Activated naive CD4-positive, alpha-beta T cell treated with anti-CD3 and anti-CD28 coated beads, Interleukin-2, amount 50 U/mL, for 72 hours (primary cell): ENCODE results near the gene MDGA2. TPM values are rescaled to one million over a fixed set of nuclear protein-coding genes. Genes with fewer than 3 reads are reported as not detected.

Source experiments
- ATAC-seq, 2 donors: fragments of 150-1000 bp; cut with Tn5 transposase; 2 replicates each; pipeline ENCODE4 v1.10.0; 2021; ENCODE audit warnings: mild to moderate bottlenecking in 2 of 2, moderate library complexity in 2 of 2
- DNase-seq, 2 donors: peaks; one replicate each; pipeline ENCODE4 v3.0.0; 2021 to 2022; ENCODE audit warnings: low spot score in 2 of 2
- H3K27ac Mint-ChIP-seq, 2 donors: one replicate each; pipeline ENCODE4 v1.8.0; 2022; ENCODE audit warnings: mild to moderate bottlenecking in 2 of 2, mixed read lengths in 2 of 2
- H3K36me3 Mint-ChIP-seq, 2 donors: one replicate each; pipeline ENCODE4 v1.8.0; 2022; ENCODE audit warnings: mixed read lengths in 2 of 2
- H3K9me3 Mint-ChIP-seq, 2 donors: one replicate each; pipeline ENCODE4 v1.8.0; 2022; ENCODE audit warnings: mixed read lengths in 2 of 2
- total RNA-seq, 2 donors: library from RNA; stranded (reverse); gene quantifications; one replicate each; pipeline ENCODE4 v1.2.3, GENCODE V29; 2022

The MDGA2 gene
- total RNA-seq, 2 donors from 2014 or later = not detected

DNA sequence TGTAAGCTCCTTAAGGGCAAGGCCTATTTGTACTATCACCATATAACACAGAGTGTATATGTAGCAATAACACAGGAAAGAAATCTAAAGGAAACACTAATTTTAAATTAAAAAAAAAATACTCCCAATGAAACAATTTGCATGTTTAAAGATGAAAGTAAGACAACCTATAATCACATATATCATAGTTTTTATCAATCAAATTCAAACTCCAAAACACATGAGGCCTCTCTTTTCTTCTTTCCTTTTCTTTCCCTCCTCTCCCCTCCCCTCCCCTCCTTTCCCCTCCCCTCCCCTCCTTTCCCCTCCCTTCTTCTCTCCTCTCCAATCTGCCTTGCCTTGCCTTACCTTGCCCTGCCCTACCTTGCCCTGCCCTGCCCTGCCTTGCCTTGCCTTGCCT lies 618.0 kb downstream of the MDGA2 start:
- Mint-ChIP-seq H3K27ac (no peak overlapping the region), H3K36me3 (no peaks in the 10 kb centered on the region), H3K9me3 (peaks cover 4 to 10% of the 10 kb centered on the region in 2 donors)
- no peak for ATAC-seq
- DNase-seq = no peak

DNA sequence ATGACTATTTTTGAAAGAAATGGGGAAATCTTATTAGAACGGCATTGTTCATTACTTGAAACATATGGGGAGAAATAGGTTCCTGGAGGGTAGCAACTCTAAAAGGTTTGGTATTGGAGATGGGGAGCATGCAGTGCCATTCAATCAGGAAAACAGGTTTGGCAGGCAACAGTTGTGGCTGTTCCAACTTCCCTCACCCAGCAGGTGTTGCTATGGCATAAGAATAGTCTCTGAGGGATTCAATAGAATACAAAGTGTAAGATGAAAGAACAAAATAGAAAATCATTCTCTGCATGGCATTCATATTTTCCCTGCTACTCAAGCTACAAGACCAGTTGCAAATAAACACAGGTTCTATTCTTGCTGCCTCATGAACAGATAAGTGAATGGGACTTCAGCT lies 630.6 kb downstream of the MDGA2 start:
- ATAC-seq = no peak

DNA sequence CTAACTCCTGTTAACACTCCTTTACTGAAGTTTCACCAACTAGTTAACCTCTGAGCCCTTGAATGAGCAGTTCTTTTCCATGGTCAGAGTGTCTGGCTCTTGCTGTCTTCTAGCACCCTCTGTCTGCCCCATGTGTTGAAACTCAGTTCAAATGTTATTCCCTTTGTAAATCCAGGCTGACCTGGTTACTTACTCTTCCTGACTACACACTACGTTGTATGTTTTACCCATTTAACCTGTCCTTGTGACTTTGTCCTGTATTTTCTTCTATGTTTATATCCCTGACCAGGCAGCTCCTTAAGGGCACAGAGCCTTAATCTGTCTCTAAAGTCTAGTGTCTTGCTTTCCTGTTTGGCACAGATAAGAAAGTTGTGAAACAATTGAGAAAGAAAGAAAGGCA lies 634.9 kb downstream of the MDGA2 start:
- Mint-ChIP-seq H3K36me3 (no peaks in the 10 kb centered on the region), H3K9me3 (peaks cover 3 to 8% of the 10 kb centered on the region in 2 donors), H3K27ac (no peak overlapping the region)
- ATAC-seq = no peak
- no peak for DNase-seq

More for the DNA sequence above, 630.6 kb downstream of the MDGA2 start:
- no peak overlapping the region for H3K27ac Mint-ChIP-seq
- H3K36me3 Mint-ChIP-seq = no peaks in the 10 kb centered on the region
- H3K9me3 Mint-ChIP-seq = peaks cover 8% of the 10 kb centered on the region in 2 donors
- no peak for DNase-seq

DNA sequence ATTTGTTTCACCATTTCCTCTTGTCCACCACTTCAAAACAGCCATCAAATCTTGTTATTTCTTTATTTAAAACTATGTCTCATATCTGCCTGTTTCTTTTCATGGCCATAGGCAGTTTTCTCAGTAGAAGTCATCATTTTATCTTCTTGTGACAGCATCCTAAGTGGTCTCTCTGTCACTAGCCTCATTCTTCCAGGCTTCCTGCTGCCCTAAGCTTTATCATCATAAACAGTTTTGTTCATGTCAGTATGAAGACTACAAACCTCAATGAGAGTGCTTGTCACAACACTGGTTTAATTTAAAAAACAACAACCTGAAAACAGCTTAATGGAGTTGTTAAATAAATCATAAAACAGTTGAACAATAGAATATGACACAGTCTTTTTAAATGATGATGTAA lies 636.1 kb downstream of the MDGA2 start:
- no peaks in the 10 kb centered on the region for H3K36me3 Mint-ChIP-seq
- ATAC-seq = no peak
- DNase-seq = no peak
- H3K27ac Mint-ChIP-seq = no peak overlapping the region
- H3K9me3 Mint-ChIP-seq = peaks cover 3 to 8% of the 10 kb centered on the region in 2 donors

DNA sequence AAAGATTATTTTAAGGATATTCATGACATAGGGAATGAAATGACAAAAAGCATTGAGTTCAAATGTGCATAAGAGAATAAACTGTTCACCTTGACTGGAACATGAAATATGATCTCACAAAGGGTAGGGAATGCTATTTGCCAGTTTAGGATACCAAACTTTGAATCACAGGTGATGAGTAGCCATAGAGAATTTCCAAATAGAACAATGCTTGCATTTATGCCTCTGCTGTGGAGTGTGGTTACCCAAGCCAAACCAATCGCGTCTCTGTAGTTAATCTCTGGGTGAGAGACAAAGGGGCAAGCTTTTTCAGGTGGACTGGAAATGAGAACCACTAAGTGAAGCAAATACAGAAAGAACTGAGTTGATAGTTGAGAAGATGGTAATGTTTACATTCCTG lies 652.7 kb downstream of the MDGA2 start:
- H3K27ac Mint-ChIP-seq = no peak overlapping the region
- ATAC-seq (no peak), DNase-seq (no peak)
- no peaks in the 10 kb centered on the region for H3K36me3 Mint-ChIP-seq
- H3K9me3 Mint-ChIP-seq = peaks cover 11 to 18% of the 10 kb centered on the region in 2 donors

DNA sequence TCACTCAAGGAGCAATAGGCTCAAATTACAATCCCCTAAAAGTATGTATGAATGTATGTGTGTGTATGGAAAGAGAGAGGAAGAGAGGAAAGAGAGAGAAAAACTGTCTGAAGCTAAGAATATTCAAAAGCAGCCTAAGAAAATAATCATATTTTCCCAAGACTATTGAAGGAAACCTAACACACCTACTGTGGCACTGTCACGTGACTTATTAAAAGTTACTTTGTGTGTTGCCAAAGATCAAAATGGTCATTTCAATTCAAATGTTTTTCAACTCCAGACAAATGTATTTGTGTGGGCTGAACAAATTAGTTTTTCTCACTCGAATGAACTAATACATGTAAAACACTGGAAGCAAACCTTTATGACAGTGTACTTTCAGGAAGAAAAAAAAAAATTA lies 654.9 kb downstream of the MDGA2 start:
- Mint-ChIP-seq H3K27ac (no peak overlapping the region), H3K9me3 (peaks cover 15 to 20% of the 10 kb centered on the region in 2 donors), H3K36me3 (no peaks in the 10 kb centered on the region)
- ATAC-seq (no peak), DNase-seq (no peak)

DNA sequence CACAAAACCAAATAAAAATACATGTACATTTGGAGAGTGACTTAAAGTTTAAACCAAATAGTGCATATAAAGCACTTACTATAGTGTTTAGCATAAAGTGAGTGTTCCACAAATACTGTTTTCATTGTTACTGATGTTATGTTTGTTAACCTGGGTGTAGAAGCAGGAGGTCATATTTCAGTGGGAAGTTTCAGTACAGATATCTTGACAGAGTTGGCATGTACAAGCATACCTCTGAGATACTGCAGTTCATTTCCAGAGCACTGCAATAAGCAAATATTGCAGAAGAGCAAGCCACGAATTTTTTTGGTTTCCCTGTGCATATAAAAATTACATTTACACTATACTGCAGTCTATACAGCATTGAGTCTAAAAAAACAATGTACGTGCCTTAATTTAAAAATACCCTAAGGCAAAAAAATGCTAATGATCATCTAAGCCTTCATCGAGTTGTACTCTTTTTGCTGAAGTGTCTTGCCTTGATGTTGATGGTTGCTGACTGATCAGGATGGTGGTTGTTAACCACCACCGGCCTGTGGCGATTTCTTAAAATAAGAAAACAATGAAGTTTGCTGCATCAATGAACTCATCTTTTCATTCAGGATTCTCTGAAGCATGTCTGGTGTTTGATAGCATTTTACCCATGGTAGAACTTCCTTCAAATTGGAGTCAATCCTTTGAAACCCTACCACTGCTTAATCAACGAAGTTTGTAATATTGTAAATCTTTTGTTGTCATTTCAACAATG lies 662.7 kb downstream of the MDGA2 start:
- no peak for ATAC-seq
- Mint-ChIP-seq H3K27ac (no peak overlapping the region), H3K9me3 (peaks cover 5 to 20% of the 10 kb centered on the region in 2 donors), H3K36me3 (no peaks in the 10 kb centered on the region)
- DNase-seq = no peak

DNA sequence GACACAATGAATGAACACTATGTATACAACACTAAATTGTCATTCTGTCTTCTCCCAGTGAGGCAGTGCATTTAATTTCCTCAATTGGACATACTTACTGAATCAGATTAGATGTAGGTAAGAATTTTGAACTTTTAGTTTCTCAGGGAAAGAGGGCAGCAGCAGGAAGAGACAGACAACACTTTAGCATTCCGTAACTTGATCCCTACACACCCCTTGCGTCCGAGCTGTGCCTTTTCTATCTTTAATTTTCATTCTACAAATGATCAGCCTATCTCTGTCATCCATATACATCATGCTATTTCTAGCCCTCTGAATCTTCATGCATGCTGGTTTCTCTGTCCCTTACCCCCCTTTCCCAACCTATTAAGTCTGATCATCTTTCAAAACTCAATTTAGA lies 665.8 kb downstream of the MDGA2 start:
- ATAC-seq (no peak), DNase-seq (no peak)
- no peak overlapping the region for H3K27ac Mint-ChIP-seq
- peaks cover 0 to 7% of the 10 kb centered on the region in 2 donors for H3K9me3 Mint-ChIP-seq
- no peaks in the 10 kb centered on the region for H3K36me3 Mint-ChIP-seq

DNA sequence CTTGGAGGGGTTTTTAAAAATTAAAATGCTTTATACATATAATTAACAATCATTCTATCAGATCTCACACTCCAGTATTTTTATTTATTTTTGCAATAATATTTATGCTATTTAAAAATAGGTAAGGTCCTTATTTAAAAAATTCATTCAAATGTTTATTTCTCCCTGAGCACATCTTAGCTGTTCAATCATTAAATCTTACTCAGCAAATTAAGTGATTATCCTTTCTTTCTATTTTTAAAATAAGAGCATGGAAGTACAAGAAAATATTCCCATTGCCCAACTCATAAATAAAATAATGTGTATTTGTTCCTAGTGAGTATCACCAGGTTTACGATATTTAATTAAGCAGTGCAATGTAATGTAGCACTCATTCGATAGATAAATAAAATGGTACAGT lies 666.7 kb downstream of the MDGA2 start:
- DNase-seq = no peak
- Mint-ChIP-seq H3K9me3 (peaks cover 0 to 7% of the 10 kb centered on the region in 2 donors), H3K36me3 (no peaks in the 10 kb centered on the region), H3K27ac (no peak overlapping the region)
- ATAC-seq = no peak

DNA sequence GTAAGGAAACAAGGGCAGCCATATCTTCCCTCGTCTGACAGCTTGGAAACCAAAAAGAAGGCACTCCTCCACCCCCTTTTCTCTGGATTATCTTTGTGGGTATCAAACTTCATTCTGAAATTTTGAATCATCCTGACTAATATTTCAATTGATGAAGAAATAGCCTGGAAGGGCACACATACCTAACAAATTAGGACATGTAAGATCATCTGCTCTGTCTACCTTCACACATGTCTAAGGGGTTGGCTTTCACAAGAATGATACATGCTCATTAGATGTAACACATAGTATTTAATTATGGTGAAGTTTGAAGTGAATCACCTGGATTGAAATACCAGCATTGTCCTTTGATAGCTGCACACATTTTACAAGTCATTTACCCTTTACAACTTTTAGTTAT lies 675.7 kb downstream of the MDGA2 start:
- ATAC-seq (no peak), DNase-seq (no peak)
- H3K27ac Mint-ChIP-seq = no peak overlapping the region
- no peaks in the 10 kb centered on the region for H3K36me3 Mint-ChIP-seq
- peaks cover 3 to 16% of the 10 kb centered on the region in 2 donors for H3K9me3 Mint-ChIP-seq

DNA sequence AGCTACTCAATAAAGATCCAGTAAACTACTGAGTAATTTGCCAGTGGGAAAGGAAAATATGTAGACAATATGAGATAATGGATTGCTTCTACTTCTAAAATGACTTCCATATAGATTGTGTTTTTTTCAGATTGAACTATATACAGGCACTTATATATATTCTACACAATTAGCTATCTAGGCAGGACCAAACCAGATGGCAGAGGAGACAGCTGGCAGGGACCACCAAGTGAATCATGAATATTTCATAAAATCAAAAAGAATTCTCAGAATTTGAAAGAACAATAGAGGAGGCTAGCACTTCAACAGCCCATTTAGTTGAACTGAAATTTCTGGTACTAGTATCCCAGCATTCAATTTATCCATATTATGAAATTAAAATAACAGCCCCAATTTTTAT lies 685.8 kb downstream of the MDGA2 start:
- no peaks in the 10 kb centered on the region for H3K9me3 Mint-ChIP-seq
- H3K36me3 Mint-ChIP-seq = no peaks in the 10 kb centered on the region
- no peak for ATAC-seq
- no peak overlapping the region for H3K27ac Mint-ChIP-seq
- no peak for DNase-seq

DNA sequence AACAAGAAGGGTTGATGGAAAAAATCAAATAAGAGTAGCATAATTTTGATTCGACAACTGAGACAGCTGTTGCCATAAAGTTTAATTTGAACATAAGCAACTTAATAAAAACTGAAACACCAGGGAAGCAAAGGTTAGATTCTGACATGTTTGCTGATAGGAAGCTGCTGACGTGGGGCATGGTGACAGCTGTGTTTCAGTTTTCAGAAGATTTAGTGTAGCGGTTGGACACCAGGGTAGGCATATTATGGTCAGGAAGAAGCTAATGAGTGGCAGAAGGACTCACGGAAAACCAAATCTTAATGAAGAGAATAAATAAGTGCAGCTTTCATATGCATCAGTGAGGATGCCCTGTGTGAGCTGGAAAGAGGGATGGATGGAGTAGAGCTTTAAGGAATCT lies 687.1 kb downstream of the MDGA2 start:
- Mint-ChIP-seq H3K9me3 (no peaks in the 10 kb centered on the region), H3K36me3 (no peaks in the 10 kb centered on the region), H3K27ac (no peak overlapping the region)
- DNase-seq (no peak), ATAC-seq (no peak)

DNA sequence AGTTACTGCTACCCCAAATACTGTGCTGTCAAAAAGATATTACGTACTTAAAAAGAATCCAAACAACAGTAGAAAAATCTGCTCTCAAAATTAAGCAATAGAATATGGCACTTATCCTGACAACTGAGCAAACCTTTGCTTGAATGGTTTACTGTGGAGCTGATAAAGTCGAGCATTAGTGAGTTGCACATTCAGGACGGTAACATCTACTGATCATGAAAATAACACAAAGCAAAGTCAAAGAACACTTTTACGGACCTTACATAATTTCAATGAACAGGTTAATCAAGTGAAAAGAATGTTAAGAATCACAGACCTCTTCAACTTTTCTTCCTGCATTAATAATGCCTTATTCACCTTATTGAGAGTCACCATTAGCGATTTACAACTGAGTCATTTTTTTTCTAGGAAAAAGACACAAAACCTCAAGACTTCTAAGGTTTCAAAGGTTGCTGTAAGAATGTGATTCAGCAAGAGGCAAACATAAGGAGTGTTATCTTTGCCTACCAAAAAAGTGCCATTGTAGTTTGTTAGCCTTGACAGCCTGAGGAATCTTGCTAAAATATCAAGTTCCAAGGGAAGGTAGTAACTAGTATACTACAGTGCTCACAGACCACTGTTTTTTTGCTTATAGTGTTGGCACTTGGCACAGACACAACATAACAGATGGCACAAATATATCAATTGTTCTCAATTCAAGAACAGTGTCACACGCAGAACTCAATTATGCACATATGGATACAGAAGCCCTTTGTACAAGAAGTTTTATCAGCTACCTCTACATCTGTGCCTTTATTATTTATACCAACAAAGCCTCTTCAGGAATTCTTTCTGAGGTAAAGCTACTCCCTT lies 689.6 kb downstream of the MDGA2 start:
- no peak overlapping the region for H3K27ac Mint-ChIP-seq
- no peaks in the 10 kb centered on the region for H3K36me3 Mint-ChIP-seq
- no peak for DNase-seq
- H3K9me3 Mint-ChIP-seq = peaks cover 0 to 4% of the 10 kb centered on the region in 2 donors
- ATAC-seq = no peak

DNA sequence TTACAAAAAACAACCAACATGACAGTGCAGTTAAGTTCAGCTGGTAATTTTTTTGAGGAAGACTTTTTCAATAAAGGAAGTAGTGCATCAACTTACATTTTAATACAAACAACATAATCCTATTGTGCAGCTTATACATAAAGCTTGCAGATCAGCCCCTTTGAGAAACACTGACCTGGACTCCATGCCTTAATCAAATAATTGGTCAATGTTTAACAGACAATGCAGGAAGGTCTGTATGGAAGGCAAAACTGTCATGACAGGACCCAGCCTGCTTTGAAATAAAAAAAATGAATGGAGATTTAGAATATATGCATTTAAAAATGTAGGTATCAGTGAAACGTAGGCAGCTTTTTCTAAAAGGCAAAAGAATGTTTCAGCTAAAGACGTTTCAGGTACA lies 702.1 kb downstream of the MDGA2 start:
- ATAC-seq (no peak), DNase-seq (no peak)
- Mint-ChIP-seq H3K9me3 (peaks cover 8% of the 10 kb centered on the region in 2 donors), H3K27ac (no peak overlapping the region), H3K36me3 (no peaks in the 10 kb centered on the region)

DNA sequence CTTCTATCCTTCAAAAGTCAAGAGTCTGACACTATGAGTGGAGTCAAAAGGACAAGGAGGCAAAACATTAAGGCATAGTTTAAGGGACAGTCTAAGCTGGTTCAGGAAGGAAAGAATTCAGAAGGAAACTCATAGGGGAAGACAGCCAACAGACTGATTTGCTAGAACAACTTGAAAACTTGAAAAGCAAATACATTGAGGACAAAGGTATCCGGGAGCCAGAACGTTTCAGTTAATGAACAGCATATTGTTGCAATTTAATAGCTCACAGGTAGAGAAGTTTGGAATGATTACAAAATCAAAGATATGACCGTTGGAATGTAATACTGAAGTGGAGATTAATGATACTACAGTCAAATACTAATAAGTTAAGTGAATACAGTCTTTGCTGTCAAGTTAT lies 711.0 kb downstream of the MDGA2 start:
- no peak for DNase-seq
- no peaks in the 10 kb centered on the region for H3K36me3 Mint-ChIP-seq
- ATAC-seq = no peak
- H3K9me3 Mint-ChIP-seq = peaks cover 7 to 9% of the 10 kb centered on the region in 2 donors
- H3K27ac Mint-ChIP-seq = no peak overlapping the region

DNA sequence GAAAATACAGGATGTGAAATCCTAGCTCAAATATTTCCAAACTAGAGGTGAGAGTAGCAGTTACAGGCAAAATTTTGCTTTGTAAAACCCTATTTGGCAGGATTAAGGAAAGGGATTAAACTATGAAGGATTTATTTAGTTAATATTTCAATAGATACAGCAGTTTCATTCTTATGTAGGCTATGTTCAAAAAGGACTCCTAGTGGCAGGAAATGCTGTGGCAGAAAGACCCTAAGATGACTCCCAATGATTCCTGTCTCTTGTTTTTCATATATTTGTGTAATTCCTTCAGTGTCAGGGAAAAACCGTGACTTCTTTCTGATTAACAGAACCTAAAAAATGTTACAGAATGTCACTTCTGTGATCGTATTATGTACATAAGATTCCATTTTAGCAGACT lies 724.3 kb downstream of the MDGA2 start:
- H3K9me3 Mint-ChIP-seq = peaks cover 24 to 30% of the 10 kb centered on the region in 2 donors
- no peak for DNase-seq
- H3K36me3 Mint-ChIP-seq = no peaks in the 10 kb centered on the region

DNA sequence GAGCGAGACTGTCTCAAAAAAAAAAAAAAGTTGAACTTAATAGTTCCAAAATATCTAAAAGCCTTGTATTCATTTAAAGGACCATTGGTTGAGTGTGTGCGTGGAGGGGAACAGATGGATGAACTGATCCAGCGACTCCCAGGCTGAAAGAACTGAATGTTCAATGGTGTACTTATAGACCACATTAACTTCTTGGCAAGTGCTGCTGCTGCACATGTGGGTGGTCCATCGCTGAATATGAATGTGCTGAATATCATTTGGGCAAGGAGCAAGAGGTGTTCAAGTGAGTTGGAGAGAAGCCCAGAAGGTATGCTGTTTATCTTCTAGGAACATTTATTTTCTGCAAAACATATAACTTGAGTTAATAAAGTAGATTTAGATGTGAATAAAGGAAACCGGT lies 734.8 kb downstream of the MDGA2 start:
- H3K36me3 Mint-ChIP-seq = no peaks in the 10 kb centered on the region
- peaks cover 14 to 24% of the 10 kb centered on the region in 2 donors for H3K9me3 Mint-ChIP-seq
- H3K27ac Mint-ChIP-seq = no peak overlapping the region
- DNase-seq = no peak
- no peak for ATAC-seq

More for the DNA sequence above, 724.3 kb downstream of the MDGA2 start:
- ATAC-seq = no peak
- H3K27ac Mint-ChIP-seq = no peak overlapping the region

DNA sequence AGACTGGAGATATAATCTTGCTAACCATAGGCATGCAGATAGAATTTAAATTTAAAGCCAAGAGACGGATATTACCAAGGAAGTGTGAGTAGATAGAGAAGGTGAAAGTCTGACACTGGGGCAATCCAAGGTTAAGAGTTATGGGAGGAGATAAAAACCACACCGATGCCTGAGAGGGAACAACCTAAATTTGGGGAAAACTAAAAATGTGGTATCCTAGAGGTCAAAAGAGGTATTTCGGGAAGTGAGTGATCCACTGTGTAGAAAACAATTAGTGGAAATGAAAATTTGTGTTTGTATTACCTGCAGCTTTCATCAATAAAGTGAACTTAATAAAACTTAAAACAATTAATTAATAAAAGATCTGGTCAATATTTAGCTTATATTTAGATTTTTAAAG lies 754.9 kb downstream of the MDGA2 start:
- H3K27ac Mint-ChIP-seq = no peak overlapping the region
- peaks cover 10 to 15% of the 10 kb centered on the region in 2 donors for H3K9me3 Mint-ChIP-seq
- no peaks in the 10 kb centered on the region for H3K36me3 Mint-ChIP-seq
- DNase-seq (no peak), ATAC-seq (no peak)
